WTC11 (cell line): ENCODE measurements around the gene ATP8B4. TPM values are rescaled to one million over a fixed set of nuclear protein-coding genes. Genes with fewer than 3 reads are reported as not detected.

ENCODE experiments used
- ATAC-seq: fragments of 200-7000 bp; cut with Tn5 transposase; 2 replicates; pipeline ENCODE4 v1.10.0; 2021; ENCODE audit warnings: mild to moderate bottlenecking, moderate library complexity
- CTCF ChIA-PET: fragments of 300-600 bp; sonication (Branson Sonifier 250); formaldehyde crosslinking; loops from one replicate; lab custom pipeline; 2021; ENCODE audit warnings: antibody characterized with exemption; lab: Charles Lee
- POLR2A ChIA-PET: fragments of 350-600 bp; sonication (Branson Sonifier 250); formaldehyde crosslinking; loops from one replicate; lab custom pipeline; 2021; ENCODE audit warnings: antibody characterized with exemption; lab: Charles Lee
- DNase-seq: peaks from one replicate; pipeline ENCODE4 v3.0.0; 2021; ENCODE audit warnings: low spot score
- H3K27ac Mint-ChIP-seq: 2 replicates; pipeline ENCODE4 v1.8.0; 2021; ENCODE audit warnings: mixed read lengths
- H3K27me3 Mint-ChIP-seq: 2 replicates; pipeline ENCODE4 v1.8.0; 2021; ENCODE audit warnings: low read depth, mild to moderate bottlenecking, moderate library complexity, mixed read lengths
- H3K36me3 Mint-ChIP-seq: 2 replicates; pipeline ENCODE4 v1.8.0; 2021; ENCODE audit warnings: mixed read lengths
- H3K4me1 Mint-ChIP-seq: 2 replicates; pipeline ENCODE4 v1.8.0; 2022; ENCODE audit warnings: mixed read lengths
- H3K4me3 Mint-ChIP-seq: 2 replicates; pipeline ENCODE4 v1.8.0; 2021; ENCODE audit warnings: mild to moderate bottlenecking, moderate library complexity, mixed read lengths
- H3K9me3 Mint-ChIP-seq: 2 replicates; pipeline ENCODE4 v1.8.0; 2021; ENCODE audit warnings: mixed read lengths
- CBFB ChIP-seq: sonication (generic); formaldehyde crosslinking; IDR thresholded peaks from 2 replicates; pipeline ENCODE4 v1.8.1; 2022; ENCODE audit warnings: mild to moderate bottlenecking, low read depth, missing genetic modification reagents
- ETV6 ChIP-seq: sonication (generic); formaldehyde crosslinking; IDR thresholded peaks from 2 replicates; pipeline ENCODE4 v1.8.1; 2022; ENCODE audit warnings: mild to moderate bottlenecking, missing genetic modification reagents
- FOXP4 ChIP-seq: sonication (generic); formaldehyde crosslinking; IDR thresholded peaks from 2 replicates; pipeline ENCODE4 v1.8.0; 2022; ENCODE audit warnings: mild to moderate bottlenecking, missing genetic modification reagents
- IRF2 ChIP-seq: sonication (generic); formaldehyde crosslinking; IDR thresholded peaks from 2 replicates; pipeline ENCODE4 v1.8.0; 2022; ENCODE audit warnings: low read depth, missing genetic modification reagents, borderline replicate concordance
- NFE2L1 ChIP-seq: sonication (generic); formaldehyde crosslinking; IDR thresholded peaks from 2 replicates; pipeline ENCODE4 v1.8.1; 2023; ENCODE audit warnings: missing genetic modification reagents
- SMAD4 ChIP-seq: sonication (generic); formaldehyde crosslinking; IDR thresholded peaks from 2 replicates; pipeline ENCODE4 v1.8.0; 2022; ENCODE audit warnings: mild to moderate bottlenecking, missing genetic modification reagents
- USF1 ChIP-seq: sonication (generic); formaldehyde crosslinking; IDR thresholded peaks from 2 replicates; pipeline ENCODE4 v1.8.0; 2022; ENCODE audit warnings: mild to moderate bottlenecking, missing genetic modification reagents
- ZMAT4 ChIP-seq: fragments of 250-450 bp; sonication (Bioruptor Pico); IDR thresholded peaks from 2 replicates; pipeline ENCODE4 v1.9.0; 2021; ENCODE audit warnings: mild to moderate bottlenecking
- ZNF121 ChIP-seq: sonication (generic); formaldehyde crosslinking; IDR thresholded peaks from 2 replicates; pipeline ENCODE4 v1.8.0; 2023; ENCODE audit warnings: missing genetic modification reagents
- ZNF138 ChIP-seq: sonication (generic); formaldehyde crosslinking; conservative IDR thresholded peaks from 2 replicates; pipeline ENCODE4 v1.8.1; 2022; ENCODE audit warnings: mild to moderate bottlenecking, moderate library complexity, missing genetic modification reagents
- ZNF317 ChIP-seq: sonication (generic); formaldehyde crosslinking; IDR thresholded peaks from 2 replicates; pipeline ENCODE4 v1.8.1; 2023; ENCODE audit warnings: low read depth, mild to moderate bottlenecking, moderate library complexity, missing genetic modification reagents, borderline replicate concordance
- total RNA-seq: library from RNA; stranded (reverse); gene quantifications from 3 replicates; pipeline ENCODE4 v1.2.3, GENCODE V29; 2021
- TF ChIP-seq, protein P1 (sequence below): fragments of 250-450 bp; sonication (Bioruptor Pico); conservative IDR thresholded peaks from 2 replicates; pipeline ENCODE4 v1.9.0; 2021; ENCODE audit warnings: mild to moderate bottlenecking
- TF ChIP-seq, protein P2 (sequence below): fragments of 250-450 bp; sonication (Bioruptor Pico); IDR thresholded peaks from 2 replicates; pipeline ENCODE4 v1.9.0; 2021; ENCODE audit warnings: mild to moderate bottlenecking, borderline replicate concordance
- TF ChIP-seq, protein P3 (sequence below): sonication (generic); formaldehyde crosslinking; IDR thresholded peaks from 2 replicates; pipeline ENCODE4 v1.8.0; 2022; ENCODE audit warnings: missing genetic modification reagents

ATP8B4 gene
- total RNA-seq, 1 experiment from 2014 or later: 0.37 TPM

GRCh38 chr15:50059203-50059772, 59.7 kb downstream of the ATP8B4 start:
- H3K27me3 Mint-ChIP-seq: no peaks in the 10 kb centered on the region
- 0 out of 2 replicates have a peak, but pooled peaks cover 3% of the 10 kb centered on the region for H3K9me3 Mint-ChIP-seq
- no peak overlapping the region for H3K4me3 Mint-ChIP-seq
- no peak overlapping the region for H3K27ac Mint-ChIP-seq
- ChIA-PET CTCF (no interaction called here), POLR2A (no interaction called here)
- TF ChIP-seq CBFB (CRISPR knock-in tag): no peak
- no peak for TF ChIP-seq ZNF317
- TF ChIP-seq, protein P1, sequence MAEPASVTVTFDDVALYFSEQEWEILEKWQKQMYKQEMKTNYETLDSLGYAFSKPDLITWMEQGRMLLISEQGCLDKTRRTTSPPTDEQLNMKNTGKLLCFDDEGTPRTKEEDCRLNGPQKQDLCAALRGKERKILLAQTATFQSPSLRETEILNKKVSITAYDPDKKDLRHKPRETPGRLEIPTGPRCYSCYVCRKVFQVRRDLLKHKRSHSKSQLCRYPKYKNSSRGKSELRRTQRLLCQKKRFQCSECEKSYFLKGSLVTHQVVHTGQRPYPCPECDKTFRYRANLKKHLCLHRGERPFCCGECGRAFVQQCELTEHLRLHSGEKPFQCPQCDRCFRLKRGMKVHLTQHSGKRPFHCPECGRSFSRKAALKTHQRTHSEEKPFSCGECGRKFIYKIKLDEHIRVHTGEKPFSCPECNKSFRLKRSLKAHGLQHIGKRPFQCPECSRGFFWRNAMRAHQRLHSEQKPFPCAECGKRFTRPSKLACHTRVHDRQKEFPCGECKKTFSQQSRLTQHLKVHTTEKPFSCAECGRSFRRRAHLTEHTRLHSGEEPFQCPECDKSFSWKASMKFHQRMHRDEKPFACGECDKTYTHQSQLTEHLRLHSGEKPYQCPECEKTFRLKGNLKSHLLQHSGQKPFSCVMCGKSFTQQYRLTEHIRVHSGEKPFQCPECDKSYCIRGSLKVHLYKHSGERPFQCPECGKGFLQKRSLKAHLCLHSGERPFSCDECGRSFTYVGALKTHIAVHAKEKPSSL (CRISPR knock-in tag): no peak
- TF ChIP-seq USF1 (CRISPR knock-in tag): no peak
- TF ChIP-seq SMAD4: no peak
- TF ChIP-seq, protein P2, sequence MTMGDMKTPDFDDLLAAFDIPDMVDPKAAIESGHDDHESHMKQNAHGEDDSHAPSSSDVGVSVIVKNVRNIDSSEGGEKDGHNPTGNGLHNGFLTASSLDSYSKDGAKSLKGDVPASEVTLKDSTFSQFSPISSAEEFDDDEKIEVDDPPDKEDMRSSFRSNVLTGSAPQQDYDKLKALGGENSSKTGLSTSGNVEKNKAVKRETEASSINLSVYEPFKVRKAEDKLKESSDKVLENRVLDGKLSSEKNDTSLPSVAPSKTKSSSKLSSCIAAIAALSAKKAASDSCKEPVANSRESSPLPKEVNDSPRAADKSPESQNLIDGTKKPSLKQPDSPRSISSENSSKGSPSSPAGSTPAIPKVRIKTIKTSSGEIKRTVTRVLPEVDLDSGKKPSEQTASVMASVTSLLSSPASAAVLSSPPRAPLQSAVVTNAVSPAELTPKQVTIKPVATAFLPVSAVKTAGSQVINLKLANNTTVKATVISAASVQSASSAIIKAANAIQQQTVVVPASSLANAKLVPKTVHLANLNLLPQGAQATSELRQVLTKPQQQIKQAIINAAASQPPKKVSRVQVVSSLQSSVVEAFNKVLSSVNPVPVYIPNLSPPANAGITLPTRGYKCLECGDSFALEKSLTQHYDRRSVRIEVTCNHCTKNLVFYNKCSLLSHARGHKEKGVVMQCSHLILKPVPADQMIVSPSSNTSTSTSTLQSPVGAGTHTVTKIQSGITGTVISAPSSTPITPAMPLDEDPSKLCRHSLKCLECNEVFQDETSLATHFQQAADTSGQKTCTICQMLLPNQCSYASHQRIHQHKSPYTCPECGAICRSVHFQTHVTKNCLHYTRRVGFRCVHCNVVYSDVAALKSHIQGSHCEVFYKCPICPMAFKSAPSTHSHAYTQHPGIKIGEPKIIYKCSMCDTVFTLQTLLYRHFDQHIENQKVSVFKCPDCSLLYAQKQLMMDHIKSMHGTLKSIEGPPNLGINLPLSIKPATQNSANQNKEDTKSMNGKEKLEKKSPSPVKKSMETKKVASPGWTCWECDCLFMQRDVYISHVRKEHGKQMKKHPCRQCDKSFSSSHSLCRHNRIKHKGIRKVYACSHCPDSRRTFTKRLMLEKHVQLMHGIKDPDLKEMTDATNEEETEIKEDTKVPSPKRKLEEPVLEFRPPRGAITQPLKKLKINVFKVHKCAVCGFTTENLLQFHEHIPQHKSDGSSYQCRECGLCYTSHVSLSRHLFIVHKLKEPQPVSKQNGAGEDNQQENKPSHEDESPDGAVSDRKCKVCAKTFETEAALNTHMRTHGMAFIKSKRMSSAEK (CRISPR knock-in tag): no peak
- no peak for TF ChIP-seq ZMAT4
- TF ChIP-seq ZNF121 (CRISPR knock-in tag): no peak
- no peak for TF ChIP-seq FOXP4 (CRISPR knock-in tag)
- TF ChIP-seq NFE2L1: no peak
- no peak for TF ChIP-seq IRF2 (CRISPR knock-in tag)
- TF ChIP-seq, protein P3, sequence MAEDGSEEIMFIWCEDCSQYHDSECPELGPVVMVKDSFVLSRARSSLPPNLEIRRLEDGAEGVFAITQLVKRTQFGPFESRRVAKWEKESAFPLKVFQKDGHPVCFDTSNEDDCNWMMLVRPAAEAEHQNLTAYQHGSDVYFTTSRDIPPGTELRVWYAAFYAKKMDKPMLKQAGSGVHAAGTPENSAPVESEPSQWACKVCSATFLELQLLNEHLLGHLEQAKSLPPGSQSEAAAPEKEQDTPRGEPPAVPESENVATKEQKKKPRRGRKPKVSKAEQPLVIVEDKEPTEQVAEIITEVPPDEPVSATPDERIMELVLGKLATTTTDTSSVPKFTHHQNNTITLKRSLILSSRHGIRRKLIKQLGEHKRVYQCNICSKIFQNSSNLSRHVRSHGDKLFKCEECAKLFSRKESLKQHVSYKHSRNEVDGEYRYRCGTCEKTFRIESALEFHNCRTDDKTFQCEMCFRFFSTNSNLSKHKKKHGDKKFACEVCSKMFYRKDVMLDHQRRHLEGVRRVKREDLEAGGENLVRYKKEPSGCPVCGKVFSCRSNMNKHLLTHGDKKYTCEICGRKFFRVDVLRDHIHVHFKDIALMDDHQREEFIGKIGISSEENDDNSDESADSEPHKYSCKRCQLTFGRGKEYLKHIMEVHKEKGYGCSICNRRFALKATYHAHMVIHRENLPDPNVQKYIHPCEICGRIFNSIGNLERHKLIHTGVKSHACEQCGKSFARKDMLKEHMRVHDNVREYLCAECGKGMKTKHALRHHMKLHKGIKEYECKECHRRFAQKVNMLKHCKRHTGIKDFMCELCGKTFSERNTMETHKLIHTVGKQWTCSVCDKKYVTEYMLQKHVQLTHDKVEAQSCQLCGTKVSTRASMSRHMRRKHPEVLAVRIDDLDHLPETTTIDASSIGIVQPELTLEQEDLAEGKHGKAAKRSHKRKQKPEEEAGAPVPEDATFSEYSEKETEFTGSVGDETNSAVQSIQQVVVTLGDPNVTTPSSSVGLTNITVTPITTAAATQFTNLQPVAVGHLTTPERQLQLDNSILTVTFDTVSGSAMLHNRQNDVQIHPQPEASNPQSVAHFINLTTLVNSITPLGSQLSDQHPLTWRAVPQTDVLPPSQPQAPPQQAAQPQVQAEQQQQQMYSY (CRISPR knock-in tag): no peak
- TF ChIP-seq ETV6 (CRISPR knock-in tag): no peak
- no peak for TF ChIP-seq ZNF138 (CRISPR knock-in tag)
- DNase-seq (no peak), ATAC-seq (no peak)
- peaks cover 35% of the 10 kb centered on the region for H3K4me1 Mint-ChIP-seq
- H3K36me3 Mint-ChIP-seq: no peaks in the 10 kb centered on the region
